ENCODE measurements around the gene SLC19A2.

SLC19A2 gene

GRCh38 chr1:169509354-169509753, 23.6 kb upstream of the SLC19A2 start:
- TF ChIP-seq CSRNP3 (CRISPR knock-in tag; IDR thresholded peaks at IDR 0.05), result no peak
- TF ChIP-seq TCF4 (CRISPR knock-in tag; IDR thresholded peaks at IDR 0.05; ENCODE audit: borderline replicate concordance), result no peak
- TF ChIP-seq SNAI2 (CRISPR knock-in tag; IDR thresholded peaks at IDR 0.05), result no peak
- TF ChIP-seq TSHZ2 (CRISPR knock-in tag; IDR thresholded peaks at IDR 0.05), result no peak
- no peak for TF ChIP-seq RARB (CRISPR knock-in tag; IDR thresholded peaks at IDR 0.05)
- TF ChIP-seq ESRRG (CRISPR knock-in tag; IDR thresholded peaks at IDR 0.05), result no peak
- no peak for TF ChIP-seq OSR1 (CRISPR knock-in tag; IDR thresholded peaks at IDR 0.05)
- TF ChIP-seq ZFP3 (CRISPR knock-in tag; IDR thresholded peaks at IDR 0.05), result no peak
- TF ChIP-seq ZNF8 (CRISPR knock-in tag; IDR thresholded peaks at IDR 0.05), result no peak
- TF ChIP-seq BACH2 (CRISPR knock-in tag; IDR thresholded peaks at IDR 0.05; ENCODE audit: borderline replicate concordance), result no peak
- TF ChIP-seq ZNF70 (CRISPR knock-in tag; IDR thresholded peaks at IDR 0.05), result no peak
- no peak for TF ChIP-seq TOX (CRISPR knock-in tag; IDR thresholded peaks at IDR 0.05; ENCODE audit: borderline replicate concordance)
- TF ChIP-seq PPARA (CRISPR knock-in tag; IDR thresholded peaks at IDR 0.05; ENCODE audit: borderline replicate concordance), result no peak
- TF ChIP-seq GLIS3 (CRISPR knock-in tag; IDR thresholded peaks at IDR 0.05), result no peak
- TF ChIP-seq ZFP30 (CRISPR knock-in tag; IDR thresholded peaks at IDR 0.05), result no peak
- no peak for ATAC-seq

DNA sequence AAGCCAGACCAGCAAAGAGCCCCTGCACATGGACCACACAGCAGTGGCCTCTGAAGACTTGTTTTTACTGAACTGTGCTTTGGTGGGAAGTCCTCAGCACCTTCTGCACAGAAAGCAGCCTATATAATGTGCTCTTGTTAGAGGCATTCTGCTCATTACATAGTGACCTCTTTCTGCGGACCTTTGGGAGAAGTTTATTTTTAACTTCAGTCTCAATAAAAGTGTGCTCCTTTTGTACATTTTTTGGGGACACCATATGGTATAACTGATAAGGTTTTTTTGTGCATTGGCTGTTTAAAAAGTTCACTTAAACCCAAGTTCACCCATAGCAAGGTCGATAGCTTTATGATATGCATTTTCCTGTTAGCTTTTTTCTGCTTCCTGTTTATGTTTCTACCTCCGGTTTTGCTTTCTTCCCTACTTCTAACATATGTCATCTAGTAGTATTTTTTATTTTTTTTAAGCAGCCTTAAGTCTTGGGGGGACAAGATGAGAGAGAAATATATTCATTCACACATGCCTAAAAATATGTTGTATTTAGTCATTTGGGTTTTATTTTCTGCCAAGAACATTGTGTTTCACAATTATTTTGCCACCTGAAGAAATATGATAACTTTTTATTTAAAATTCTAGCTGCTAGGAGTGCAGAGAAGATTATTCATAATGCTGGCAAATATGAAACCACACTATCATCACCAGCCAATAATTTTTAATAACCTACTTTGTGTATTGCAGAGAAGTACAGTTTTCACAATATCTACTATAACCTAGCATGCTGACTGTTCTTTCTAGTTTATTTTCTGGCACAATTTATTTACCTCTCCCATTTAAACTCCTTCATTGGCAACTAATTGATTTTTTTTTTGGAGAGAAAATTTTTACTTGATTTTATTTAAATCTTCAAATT, 22.9 kb upstream of the SLC19A2 start:
- 0 out of 3 replicates have a peak, but pooled peaks have one; percentile 40 for ATAC-seq
- no peak for TF ChIP-seq ZNF70 (CRISPR knock-in tag; IDR thresholded peaks at IDR 0.05)
- TF ChIP-seq ZNF8 (CRISPR knock-in tag; IDR thresholded peaks at IDR 0.05), result no peak
- no peak for TF ChIP-seq ZFP30 (CRISPR knock-in tag; IDR thresholded peaks at IDR 0.05)
- TF ChIP-seq GLIS3 (CRISPR knock-in tag; IDR thresholded peaks at IDR 0.05), result no peak
- TF ChIP-seq ESRRG (CRISPR knock-in tag; IDR thresholded peaks at IDR 0.05), result no peak
- TF ChIP-seq CREB5 (CRISPR knock-in tag; IDR thresholded peaks at IDR 0.05; ENCODE audit: low read depth), result no peak
- no peak for TF ChIP-seq BACH2 (CRISPR knock-in tag; IDR thresholded peaks at IDR 0.05; ENCODE audit: borderline replicate concordance)
- no peak for TF ChIP-seq ZNF565 (CRISPR knock-in tag; conservative IDR thresholded peaks at IDR 0.05; ENCODE audit: low read depth)
- no peak for TF ChIP-seq ZFP3 (CRISPR knock-in tag; IDR thresholded peaks at IDR 0.05)
- TF ChIP-seq ISL1 (CRISPR knock-in tag; IDR thresholded peaks at IDR 0.05), result no peak
- TF ChIP-seq TCF4 (CRISPR knock-in tag; IDR thresholded peaks at IDR 0.05; ENCODE audit: borderline replicate concordance), result no peak
- TF ChIP-seq TSHZ2 (CRISPR knock-in tag; IDR thresholded peaks at IDR 0.05), result no peak
- no peak for TF ChIP-seq ARNTL (CRISPR knock-in tag; IDR thresholded peaks at IDR 0.05; ENCODE audit: borderline replicate concordance, low read depth)
- no peak for TF ChIP-seq RARB (CRISPR knock-in tag; IDR thresholded peaks at IDR 0.05)
- no peak for TF ChIP-seq CSDC2 (CRISPR knock-in tag; IDR thresholded peaks at IDR 0.05)
- no peak for TF ChIP-seq OSR1 (CRISPR knock-in tag; IDR thresholded peaks at IDR 0.05)
- no peak for TF ChIP-seq SNAI2 (CRISPR knock-in tag; IDR thresholded peaks at IDR 0.05)
- no peak for TF ChIP-seq POU6F1 (CRISPR knock-in tag; IDR thresholded peaks at IDR 0.05; ENCODE audit: borderline replicate concordance, low read depth)
- TF ChIP-seq TOX (CRISPR knock-in tag; IDR thresholded peaks at IDR 0.05; ENCODE audit: borderline replicate concordance), result no peak
- TF ChIP-seq PPARA (CRISPR knock-in tag; IDR thresholded peaks at IDR 0.05; ENCODE audit: borderline replicate concordance), result no peak

Measured in SK-N-SH treated with all-trans-retinoic acid at 6 μM for 48 hours (cell line).